GM19395 (cell line): ENCODE data around the gene UBL7.
"Not testable (repeated sequence)": the region's sequence is repeated elsewhere in the genome, so short reads cannot be mapped to it uniquely, and the experiment has no call there.

Experiments
- ATAC-seq: cut with Tn5 transposase; IDR thresholded peaks from one replicate; pipeline ENCODE4 v1.9.1; 2021; ENCODE audit warnings: mild to moderate bottlenecking, moderate library complexity; ENCODE audit not compliant: unreplicated experiment

UBL7 gene, protein sequence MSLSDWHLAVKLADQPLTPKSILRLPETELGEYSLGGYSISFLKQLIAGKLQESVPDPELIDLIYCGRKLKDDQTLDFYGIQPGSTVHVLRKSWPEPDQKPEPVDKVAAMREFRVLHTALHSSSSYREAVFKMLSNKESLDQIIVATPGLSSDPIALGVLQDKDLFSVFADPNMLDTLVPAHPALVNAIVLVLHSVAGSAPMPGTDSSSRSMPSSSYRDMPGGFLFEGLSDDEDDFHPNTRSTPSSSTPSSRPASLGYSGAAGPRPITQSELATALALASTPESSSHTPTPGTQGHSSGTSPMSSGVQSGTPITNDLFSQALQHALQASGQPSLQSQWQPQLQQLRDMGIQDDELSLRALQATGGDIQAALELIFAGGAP

DNA sequence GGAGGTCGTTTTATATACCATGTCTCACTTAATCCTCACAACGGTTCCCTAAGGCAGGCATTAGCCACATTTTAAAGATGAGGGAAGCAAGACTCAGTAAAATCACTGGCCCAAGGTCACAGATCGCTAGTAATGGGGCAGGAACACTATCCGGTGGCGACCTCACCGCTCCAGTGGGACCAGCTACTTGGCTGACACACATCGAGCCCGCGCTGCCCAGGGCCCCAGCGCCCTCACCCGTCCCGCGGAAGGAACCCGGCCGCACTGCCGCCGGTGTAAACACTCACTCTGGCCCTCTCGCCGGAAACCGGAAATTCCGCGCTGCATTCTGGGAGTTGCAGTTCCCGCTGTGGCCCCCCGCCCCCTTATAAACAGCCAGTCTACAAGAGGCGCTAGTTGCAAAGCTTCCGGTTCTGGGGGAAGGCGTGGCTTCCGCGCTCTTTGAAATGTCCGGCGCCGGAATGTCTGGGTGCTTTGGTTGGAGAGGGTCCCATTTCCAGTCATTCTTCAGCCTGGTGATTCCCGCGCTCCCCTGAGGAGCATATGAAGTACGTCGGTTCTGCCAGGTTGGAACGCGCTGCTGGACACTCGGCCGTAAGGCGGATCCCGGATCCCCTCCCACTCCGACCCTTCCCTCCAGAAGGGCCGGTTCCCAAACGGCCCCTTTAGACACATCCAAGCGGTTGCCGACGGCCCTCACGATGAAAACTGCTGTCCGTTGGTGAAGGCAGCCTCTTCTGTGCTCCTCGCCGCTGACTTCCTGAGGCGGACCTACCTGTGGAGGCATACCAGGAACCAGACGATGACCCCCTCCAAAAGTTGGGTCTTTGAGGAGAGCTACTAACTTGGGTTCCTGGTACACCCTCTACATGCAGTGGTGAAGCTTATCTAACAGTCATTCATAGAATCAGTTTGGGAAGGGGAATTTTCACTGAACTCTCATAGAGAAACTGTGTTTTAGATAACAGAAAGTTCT, at the start of gene UBL7:
TSS of gene UBL7 (minus strand) at position 290 of the 976 bp plus-strand sequence. CDS start 2,293 bp downstream, outside the sequence.
- ATAC-seq: peak; percentile 73

DNA sequence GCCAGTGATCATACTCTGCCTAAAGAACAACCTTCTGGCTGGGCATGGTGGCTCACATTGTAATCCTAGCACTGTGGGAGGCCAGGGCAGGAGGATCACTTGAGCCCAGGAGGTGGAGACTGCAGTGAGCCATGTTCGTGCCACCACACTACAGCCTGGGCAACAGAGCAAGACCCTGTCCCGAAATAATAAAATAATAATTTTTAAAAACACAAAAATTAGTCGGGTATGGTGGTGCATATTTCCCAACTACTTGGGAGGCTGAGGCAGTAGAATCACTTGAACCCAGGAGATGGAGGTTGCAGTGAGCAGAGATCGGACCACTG, 45.5 kb upstream of the UBL7 start:
- ATAC-seq: no peak

- ATAC-seq: no peak
These were observed 45.0 kb upstream of the UBL7 start for GRCh38 chr15:74505837-74506514.

DNA sequence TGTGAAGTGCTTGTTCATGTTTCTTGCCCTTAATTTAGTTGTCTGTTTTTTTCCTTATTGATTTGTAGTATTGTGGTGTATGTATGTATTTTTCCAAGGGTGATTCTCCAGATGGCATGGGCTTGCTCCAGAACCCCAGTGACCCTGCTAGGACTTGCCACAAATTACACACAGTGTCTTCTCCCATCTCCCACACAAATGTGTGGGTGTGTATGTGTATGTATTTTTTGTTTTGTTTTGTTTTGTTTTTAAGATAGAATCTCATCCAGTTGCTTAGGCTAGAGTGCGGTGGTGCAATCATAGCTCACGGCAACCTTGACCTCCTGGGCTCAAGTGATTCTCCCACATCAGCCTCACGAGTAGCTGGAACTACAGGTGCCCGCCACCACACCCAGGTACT, 43.9 kb upstream of the UBL7 start:
- ATAC-seq: no peak

DNA sequence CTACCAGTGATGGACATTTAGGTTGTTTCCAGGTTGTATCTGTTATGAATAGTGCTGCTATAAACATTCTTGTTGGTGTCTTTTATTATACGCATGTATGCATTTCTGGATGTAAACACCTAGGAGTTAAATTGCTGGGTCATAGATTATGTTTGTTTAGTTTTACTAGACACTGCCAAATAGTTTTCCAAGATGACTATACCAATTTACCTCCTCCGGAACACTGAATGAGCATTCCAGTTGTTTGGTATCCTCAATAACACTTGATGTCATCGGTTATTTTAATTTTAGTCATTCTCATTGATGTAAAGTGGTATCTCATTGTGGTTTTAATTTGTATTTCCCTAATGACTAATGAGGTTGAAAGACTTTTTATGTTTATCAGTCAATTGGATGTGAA, 43.5 kb upstream of the UBL7 start:
- no peak for ATAC-seq

DNA sequence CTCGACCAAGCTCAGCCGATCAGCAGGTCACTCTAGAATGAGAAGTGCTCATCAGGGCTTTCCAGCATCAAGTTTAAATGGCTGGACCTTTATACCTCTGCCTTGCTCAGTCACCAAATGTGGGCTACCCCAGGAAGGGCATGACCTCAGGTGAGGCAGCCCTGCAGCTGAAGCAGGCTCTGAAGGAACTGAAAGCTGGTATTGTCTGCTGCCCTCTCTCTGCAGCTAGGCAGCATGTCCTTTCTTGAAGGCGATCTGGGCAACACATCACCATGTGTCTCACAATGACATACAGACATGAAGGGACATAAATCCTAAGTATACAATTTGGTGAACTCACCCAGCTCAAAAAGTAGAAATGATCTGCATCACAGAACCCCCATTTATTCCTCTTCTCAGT, 41.3 kb upstream of the UBL7 start:
- no peak for ATAC-seq

- ATAC-seq: no peak
These were observed 39.4 kb upstream of the UBL7 start for GRCh38 chr15:74500401-74500800.

GRCh38 chr15:74499366-74499765, 38.4 kb upstream of the UBL7 start:
- ATAC-seq: no peak

DNA sequence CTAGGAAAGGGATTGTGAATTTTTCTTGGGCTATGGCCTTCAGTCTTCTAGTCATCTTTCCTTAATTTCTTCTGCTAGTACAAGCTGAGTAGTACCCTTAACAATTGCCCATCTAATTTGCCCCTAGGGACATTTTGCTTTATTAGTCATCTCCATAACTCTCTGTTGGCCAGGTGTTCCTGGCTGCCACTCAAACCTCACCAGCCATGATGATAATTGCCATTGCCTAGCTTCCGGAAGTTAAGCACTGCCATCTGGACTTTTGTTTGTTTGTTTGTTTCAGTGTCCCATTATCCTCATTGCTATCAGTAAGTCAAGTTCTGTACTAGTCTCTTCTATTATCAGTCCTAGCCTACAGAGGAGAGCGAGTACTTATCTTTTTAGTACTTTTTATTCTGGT, 36.6 kb upstream of the UBL7 start:
- no peak for ATAC-seq

GRCh38 chr15:74496648-74497047, 35.7 kb upstream of the UBL7 start:
- no peak for ATAC-seq

GRCh38 chr15:74490339-74490689, 29.4 kb upstream of the UBL7 start:
- no peak for ATAC-seq

GRCh38 chr15:74489518-74490338, 28.8 kb upstream of the UBL7 start:
- no peak for ATAC-seq

GRCh38 chr15:74488776-74489175, 27.8 kb upstream of the UBL7 start:
- ATAC-seq: no peak

- no peak for ATAC-seq
These were observed 21.7 kb upstream of the UBL7 start for GRCh38 chr15:74482661-74483060.

DNA sequence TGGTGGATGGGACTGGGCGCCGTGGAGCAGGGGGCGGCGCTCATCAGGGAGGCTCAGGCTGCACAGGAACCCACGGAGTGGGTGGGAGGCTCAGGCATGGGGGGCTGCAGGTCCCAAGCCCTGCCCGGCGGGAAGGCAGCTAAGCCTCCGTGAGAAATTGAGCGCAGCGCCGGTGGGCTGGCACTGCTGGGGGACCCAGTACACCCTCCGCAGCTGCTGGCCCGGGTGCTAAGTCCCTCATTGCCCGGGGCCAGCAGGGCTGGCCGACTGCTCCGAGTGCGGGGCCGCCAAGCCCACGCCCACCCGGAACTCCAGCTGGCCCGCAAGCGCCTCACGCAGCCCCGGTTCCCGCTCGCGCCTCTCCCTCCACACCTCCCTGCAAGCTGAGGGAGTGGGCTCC, 19.4 kb upstream of the UBL7 start:
- not testable (repeated sequence) for ATAC-seq

GRCh38 chr15:74471621-74472020, 10.7 kb upstream of the UBL7 start:
- ATAC-seq: not testable (repeated sequence)

DNA sequence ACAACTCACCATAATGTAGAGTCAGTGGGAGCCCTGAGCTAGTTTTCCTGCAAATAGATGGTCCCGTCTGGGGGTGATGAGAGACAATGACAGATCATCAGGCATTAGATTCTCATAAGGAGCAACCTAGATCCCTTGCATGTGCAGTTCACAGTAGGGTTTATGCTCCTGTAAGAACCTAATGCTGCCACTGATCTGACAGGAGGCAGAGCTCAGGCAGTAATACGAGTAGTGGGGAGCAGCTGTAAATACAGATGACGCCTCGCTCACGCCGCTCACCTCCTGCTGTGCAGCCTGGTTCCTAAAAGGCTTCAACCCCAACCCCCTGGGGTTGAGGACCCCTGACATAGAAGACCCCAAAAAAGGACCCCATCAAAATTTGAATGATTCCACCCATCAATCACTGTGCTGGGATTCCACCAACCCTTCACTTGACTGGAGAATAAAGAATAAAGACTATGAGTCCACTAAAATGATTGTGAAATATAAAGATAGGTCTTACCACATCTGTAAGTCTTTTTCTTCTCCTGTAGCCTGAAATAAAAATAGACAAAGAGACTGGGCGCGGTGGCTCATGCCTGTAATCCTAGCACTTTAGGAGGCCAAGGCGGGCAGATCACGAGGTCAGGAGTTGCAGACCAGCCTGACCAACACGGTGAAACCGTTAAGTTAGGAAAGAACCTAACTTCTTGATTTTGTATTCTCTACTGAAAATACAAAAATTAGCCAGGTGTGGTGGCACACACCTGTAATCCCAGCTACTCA, 9.9 kb upstream of the UBL7 start:
- ATAC-seq: no peak

GRCh38 chr15:74468341-74469032, 7.5 kb upstream of the UBL7 start:
- ATAC-seq: no peak

DNA sequence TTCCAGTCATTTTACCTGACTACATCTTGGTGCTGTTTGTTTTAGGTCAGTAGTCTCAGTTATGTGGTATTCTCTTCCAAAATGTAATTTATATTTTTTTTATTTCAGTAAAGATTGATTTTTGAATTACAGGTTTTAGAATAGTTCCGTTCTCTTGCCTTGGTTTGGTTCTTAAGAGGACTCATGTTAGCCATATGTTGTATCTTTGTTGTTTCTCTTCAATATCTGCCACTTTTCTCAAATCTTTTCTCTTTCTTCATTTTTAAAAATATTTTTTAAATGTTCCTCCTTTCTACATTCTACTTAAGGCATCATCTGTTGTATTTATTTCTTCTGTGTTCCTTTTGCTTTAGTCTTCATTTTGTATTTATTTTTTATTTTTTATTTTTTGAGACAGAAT, 5.6 kb upstream of the UBL7 start:
- no peak for ATAC-seq
